GM18907 (cell line): ENCODE data around the gene SLC17A7.
"Not testable (repeated sequence)": the region's sequence is repeated elsewhere in the genome, so short reads cannot be mapped to it uniquely, and the experiment has no call there.

Experiments used
- ATAC-seq: cut with Tn5 transposase; IDR thresholded peaks from one replicate; pipeline ENCODE4 v1.9.1; 2021; ENCODE audit warnings: mild to moderate bottlenecking, moderate library complexity; ENCODE audit not compliant: unreplicated experiment

SLC17A7 gene

GRCh38 chr19:49441210-49441959 is at the start of gene SLC17A7:
TSS of gene SLC17A7 (minus strand) at chr19:49441527. CDS start at chr19:49441379, 148 bp downstream.
- no peak for ATAC-seq

GRCh38 chr19:49490287-49491029 is 49.1 kb upstream of the SLC17A7 start:
- no peak for ATAC-seq

GRCh38 chr19:49489601-49490167 is 48.4 kb upstream of the SLC17A7 start:
- no peak for ATAC-seq

- ATAC-seq = no peak
Measured at GRCh38 chr19:49488863-49489537, 47.7 kb upstream of the SLC17A7 start.

- ATAC-seq = no peak
Measured at GRCh38 chr19:49488046-49488862, 46.9 kb upstream of the SLC17A7 start.

GRCh38 chr19:49487277-49488045 is 46.1 kb upstream of the SLC17A7 start, which contains the start of gene RPL13A:
TSS of gene RPL13A (plus strand) at chr19:49487608. CDS start at chr19:49487630, 22 bp downstream.
- peak; percentile 87 for ATAC-seq

GRCh38 chr19:49486710-49487276 is 45.5 kb upstream of the SLC17A7 start:
- ATAC-seq = no peak

- ATAC-seq = no peak
Measured at GRCh38 chr19:49486232-49486631, 44.9 kb upstream of the SLC17A7 start.

GRCh38 chr19:49481020-49481683 is 39.8 kb upstream of the SLC17A7 start:
- no peak for ATAC-seq

- no peak for ATAC-seq
Measured at GRCh38 chr19:49479975-49480628, 38.8 kb upstream of the SLC17A7 start.

- no peak for ATAC-seq
Measured at GRCh38 chr19:49475995-49476880, 34.9 kb upstream of the SLC17A7 start.

GRCh38 chr19:49475191-49475917 is 34.0 kb upstream of the SLC17A7 start:
- ATAC-seq = no peak

GRCh38 chr19:49474542-49474924 is 33.2 kb upstream of the SLC17A7 start:
- no peak for ATAC-seq

GRCh38 chr19:49473868-49474541 is 32.7 kb upstream of the SLC17A7 start, which contains the start of gene FLT3LG:
TSS of gene FLT3LG (plus strand) at chr19:49474215. CDS start at chr19:49474640, 425 bp downstream.
- peak; percentile 49 for ATAC-seq

- not testable (repeated sequence) for ATAC-seq
Measured at GRCh38 chr19:49473501-49473867, 32.2 kb upstream of the SLC17A7 start.

GRCh38 chr19:49472936-49473335 is 31.6 kb upstream of the SLC17A7 start:
- no peak for ATAC-seq
